Activated T-cell treated with anti-CD3 and anti-CD28 coated beads for 24 hours (primary cell): ENCODE results near the gene RABGEF1.
A peak's percentile ranks its signal among the peaks of the same experiment; 100 is the strongest.
"Not testable (repeated sequence)": the region's sequence is repeated elsewhere in the genome, so short reads cannot be mapped to it uniquely, and the experiment has no call there.

Experiments used
- DNase-seq: peaks from one replicate; pipeline ENCODE4 v3.0.0-alpha.2; 2020; ENCODE audit warnings: low read depth

RABGEF1 gene

GRCh38 chr7:66735850-66736249 lies 4.7 kb upstream of the RABGEF1 start:
- no peak for DNase-seq

GRCh38 chr7:66736892-66737291 lies 3.6 kb upstream of the RABGEF1 start:
- DNase-seq = no peak

GRCh38 chr7:66737667-66738066 lies 2.9 kb upstream of the RABGEF1 start:
- no peak for DNase-seq

GRCh38 chr7:66739477-66739876 lies 1.1 kb upstream of the RABGEF1 start:
- no peak for DNase-seq

- DNase-seq = peak; percentile 7
Measured at GRCh38 chr7:66739953-66740301, 606 bp upstream of the RABGEF1 start.

- DNase-seq = peak; percentile 26
Measured at GRCh38 chr7:66740980-66741709, 612 bp downstream of the RABGEF1 start.

- DNase-seq = no peak
Measured at GRCh38 chr7:66741710-66742049, 1.1 kb downstream of the RABGEF1 start.

GRCh38 chr7:66742298-66742697 lies 1.8 kb downstream of the RABGEF1 start:
- DNase-seq = not testable (repeated sequence)

- DNase-seq = no peak
Measured at GRCh38 chr7:66743920-66744319, 3.4 kb downstream of the RABGEF1 start.

GRCh38 chr7:66747385-66747784 lies 6.9 kb downstream of the RABGEF1 start:
- no peak for DNase-seq

- no peak for DNase-seq
Measured at GRCh38 chr7:66747881-66748511, 7.5 kb downstream of the RABGEF1 start.

GRCh38 chr7:66748791-66749190 lies 8.3 kb downstream of the RABGEF1 start:
- no peak for DNase-seq

- DNase-seq = no peak
Measured at GRCh38 chr7:66751945-66752344, 11.4 kb downstream of the RABGEF1 start.

- no peak for DNase-seq
Measured at GRCh38 chr7:66754541-66754940, 14.0 kb downstream of the RABGEF1 start.

- not testable (repeated sequence) for DNase-seq
Measured at GRCh38 chr7:66755059-66755458, 14.5 kb downstream of the RABGEF1 start.

GRCh38 chr7:66756227-66756626 lies 15.7 kb downstream of the RABGEF1 start:
- DNase-seq = not testable (repeated sequence)

- DNase-seq = no peak
Measured at GRCh38 chr7:66756889-66757288, 16.4 kb downstream of the RABGEF1 start.

- no peak for DNase-seq
Measured at GRCh38 chr7:66757939-66758338, 17.4 kb downstream of the RABGEF1 start.

- DNase-seq = no peak
Measured at GRCh38 chr7:66758950-66759628, 18.6 kb downstream of the RABGEF1 start.

GRCh38 chr7:66763183-66763582 lies 22.6 kb downstream of the RABGEF1 start:
- not testable (repeated sequence) for DNase-seq

- not testable (repeated sequence) for DNase-seq
Measured at GRCh38 chr7:66763633-66764355, 23.3 kb downstream of the RABGEF1 start.

- DNase-seq = not testable (repeated sequence)
Measured at GRCh38 chr7:66764905-66765304, 24.4 kb downstream of the RABGEF1 start.
